Smooth muscle cell (in vitro differentiated cells): ENCODE data around the gene TUBB6. TPM values are rescaled to one million over a fixed set of nuclear protein-coding genes. Genes with fewer than 3 reads are reported as not detected.

Source experiments
- DNase-seq: peaks from one replicate; lab custom pipeline; 2025; ENCODE audit not compliant: unreplicated experiment; lab: John Stamatoyannopoulos, UW
- H2AFZ ChIP-seq: fragments of 200-600 bp; sonication (generic); 2 replicates; pipeline ENCODE4 v1.6.0; 2016; ENCODE audit warnings: antibody characterized with exemption, low read depth, mild to moderate bottlenecking
- H3F3A ChIP-seq: fragments of 200-600 bp; sonication (generic); 2 replicates; pipeline ENCODE4 v1.6.0; 2017; ENCODE audit warnings: antibody characterized with exemption, low read depth
- H3K27ac ChIP-seq: fragments of 200-600 bp; sonication (generic); 2 replicates; pipeline ENCODE4 v1.5.1; 2016; ENCODE audit warnings: low read depth, mild to moderate bottlenecking
- H3K27me3 ChIP-seq: fragments of 200-600 bp; sonication (generic); 2 replicates; pipeline ENCODE4 v1.6.1; 2016; ENCODE audit warnings: low read depth, mild to moderate bottlenecking
- H3K36me3 ChIP-seq: fragments of 200-600 bp; sonication (generic); 2 replicates; pipeline ENCODE4 v1.5.1; 2016; ENCODE audit warnings: low read depth
- H3K4me1 ChIP-seq: fragments of 200-600 bp; sonication (generic); 2 replicates; pipeline ENCODE4 v1.5.1; 2016; ENCODE audit warnings: low read depth
- H3K4me2 ChIP-seq: fragments of 200-600 bp; sonication (generic); 2 replicates; pipeline ENCODE4 v1.6.0; 2016; ENCODE audit warnings: mild to moderate bottlenecking
- H3K4me3 ChIP-seq: fragments of 200-600 bp; sonication (generic); 2 replicates; pipeline ENCODE4 v1.5.1; 2016; ENCODE audit warnings: mild to moderate bottlenecking
- H3K79me2 ChIP-seq: fragments of 200-600 bp; sonication (generic); 2 replicates; pipeline ENCODE4 v1.6.0; 2016; ENCODE audit warnings: low read depth, mild to moderate bottlenecking
- H3K9ac ChIP-seq: fragments of 200-600 bp; sonication (generic); 2 replicates; pipeline ENCODE4 v1.6.0; 2016; ENCODE audit warnings: low read depth
- H3K9me3 ChIP-seq: fragments of 200-600 bp; sonication (generic); replicated peaks from 2 replicates; pipeline ENCODE4 v1.5.1; 2016; ENCODE audit warnings: low read depth
- H4K20me1 ChIP-seq: fragments of 200-600 bp; sonication (generic); 2 replicates; pipeline ENCODE4 v1.6.0; 2016; ENCODE audit warnings: low read depth
- WGBS: methylation state at CpG from one replicate; pipeline ENCODE4 v1.1.7; 2016; ENCODE audit warnings: low lambda C conversion rate; 5-methylcytosine and 5-hydroxymethylcytosine counted together
- polyA plus RNA-seq: library from polyadenylated mRNA; unstranded; fragments of >200 nt; fragmentation: Nextera tagmentation; extraction: Ambion mirVana; gene quantifications from 2 replicates; pipeline ENCODE4 v1.2.1, GENCODE V29; 2016
- small RNA-seq: library from RNA; depleted of rRNA; stranded (forward); fragments of <200 nt; gene quantifications from one replicate; pipeline ENCODE3, GENCODE V24; 2014
- total RNA-seq: library from RNA; depleted of rRNA; stranded (reverse); fragments of >200 nt; gene quantifications from 2 replicates; pipeline ENCODE4 v1.2.3, GENCODE V29; 2014
- TF ChIP-seq, protein P1 (sequence below): fragments of 200-600 bp; sonication (generic); IDR thresholded peaks from 2 replicates; pipeline ENCODE4 v1.5.1; 2017; ENCODE audit warnings: borderline replicate concordance, mild to moderate bottlenecking, antibody characterized with exemption; ENCODE audit not compliant: insufficient read depth, poor library complexity, severe bottlenecking

TUBB6 gene
- total and polyA plus RNA-seq, 2 experiments from 2014 or later: 359 to 460 TPM

DNA sequence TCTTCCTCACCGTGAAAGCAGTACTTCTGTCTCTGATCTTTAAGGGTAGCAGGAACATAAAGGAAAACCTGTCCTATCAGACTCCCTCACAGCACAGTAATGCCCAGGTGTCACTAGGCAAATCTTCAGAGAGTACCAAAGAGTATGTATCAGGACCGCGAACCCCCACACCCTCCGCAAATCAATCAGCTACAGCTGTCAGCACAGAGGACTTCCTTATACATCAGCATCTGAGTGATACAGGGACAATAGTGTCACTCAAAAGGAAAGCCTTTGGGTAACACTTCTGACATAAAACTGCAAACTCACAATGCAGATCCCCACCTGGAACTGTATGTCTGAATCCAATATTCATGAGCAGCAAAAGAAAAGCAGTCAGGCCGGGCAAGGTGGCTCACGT, 66.4 kb downstream of the TUBB6 start:
- Histone ChIP-seq H3F3A (peaks cover 6% of the 10 kb centered on the region), H3K4me3 (no peak overlapping the region), H3K27ac (no peak overlapping the region), H2AFZ (no peak overlapping the region), H3K9me3 (no peaks in the 10 kb centered on the region), H4K20me1 (peaks cover 67% of the 10 kb centered on the region), H3K4me2 (no peak overlapping the region), H3K9ac (no peak overlapping the region), H3K27me3 (no peaks in the 10 kb centered on the region), H3K4me1 (peaks cover 8% of the 10 kb centered on the region), H3K79me2 (peaks cover 69% of the 10 kb centered on the region), H3K36me3 (no peaks in the 10 kb centered on the region)
- TF ChIP-seq, protein P1, sequence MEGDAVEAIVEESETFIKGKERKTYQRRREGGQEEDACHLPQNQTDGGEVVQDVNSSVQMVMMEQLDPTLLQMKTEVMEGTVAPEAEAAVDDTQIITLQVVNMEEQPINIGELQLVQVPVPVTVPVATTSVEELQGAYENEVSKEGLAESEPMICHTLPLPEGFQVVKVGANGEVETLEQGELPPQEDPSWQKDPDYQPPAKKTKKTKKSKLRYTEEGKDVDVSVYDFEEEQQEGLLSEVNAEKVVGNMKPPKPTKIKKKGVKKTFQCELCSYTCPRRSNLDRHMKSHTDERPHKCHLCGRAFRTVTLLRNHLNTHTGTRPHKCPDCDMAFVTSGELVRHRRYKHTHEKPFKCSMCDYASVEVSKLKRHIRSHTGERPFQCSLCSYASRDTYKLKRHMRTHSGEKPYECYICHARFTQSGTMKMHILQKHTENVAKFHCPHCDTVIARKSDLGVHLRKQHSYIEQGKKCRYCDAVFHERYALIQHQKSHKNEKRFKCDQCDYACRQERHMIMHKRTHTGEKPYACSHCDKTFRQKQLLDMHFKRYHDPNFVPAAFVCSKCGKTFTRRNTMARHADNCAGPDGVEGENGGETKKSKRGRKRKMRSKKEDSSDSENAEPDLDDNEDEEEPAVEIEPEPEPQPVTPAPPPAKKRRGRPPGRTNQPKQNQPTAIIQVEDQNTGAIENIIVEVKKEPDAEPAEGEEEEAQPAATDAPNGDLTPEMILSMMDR: no peak
- 94% methylated on average over 6 of the region's 6 CpGs for WGBS
- no peak for DNase-seq

Small RNA genes within 50 kb of the gene (small RNA-seq; reads per million reads assigned to genes)
- gene RNU6-170P: not detected

Other genes starting within 250 kb of the TUBB6 start
- not detected in 2 replicates for gene ANKRD62, start 214.4 kb upstream of the TUBB6 start, total RNA-seq
- gene ANKRD62, start 214.4 kb upstream of the TUBB6 start, polyA plus RNA-seq: not detected in 2 replicates
- gene CIDEA, start 53.9 kb upstream of the TUBB6 start, total RNA-seq: not detected in 2 replicates
- 0.30 TPM in 1 of 2 replicates, not detected in the other for gene CIDEA, start 53.9 kb upstream of the TUBB6 start, polyA plus RNA-seq
- gene AFG3L2, start 69.0 kb downstream of the TUBB6 start, total RNA-seq: 24.3 and 56.8 TPM in 2 replicates
- gene AFG3L2, start 69.0 kb downstream of the TUBB6 start, polyA plus RNA-seq: 21.6 and 30.8 TPM in 2 replicates
- 0.49 and 6.3 TPM in 2 replicates for gene PRELID3A, start 99.7 kb downstream of the TUBB6 start, total RNA-seq
- gene PRELID3A, start 99.7 kb downstream of the TUBB6 start, polyA plus RNA-seq: 0.65 and 1.3 TPM in 2 replicates